HG03039 (cell line): ENCODE measurements around the gene RNFT2.
"Not testable (repeated sequence)": the region's sequence is repeated elsewhere in the genome, so short reads cannot be mapped to it uniquely, and the experiment has no call there.

Source experiments
- ATAC-seq: cut with Tn5 transposase; IDR thresholded peaks from one replicate; pipeline ENCODE4 v1.9.1; 2021; ENCODE audit warnings: mild to moderate bottlenecking, moderate library complexity; ENCODE audit not compliant: unreplicated experiment

RNFT2 gene

GRCh38 chr12:116742787-116743186 lies 4.7 kb downstream of the RNFT2 start:
- not testable (repeated sequence) for ATAC-seq

- ATAC-seq = no peak
Observed at GRCh38 chr12:116744766-116745165, 6.7 kb downstream of the RNFT2 start.

GRCh38 chr12:116745554-116745953 lies 7.4 kb downstream of the RNFT2 start:
- no peak for ATAC-seq

- ATAC-seq = no peak
Observed at GRCh38 chr12:116749884-116750283, 11.8 kb downstream of the RNFT2 start.

GRCh38 chr12:116750298-116750697 lies 12.2 kb downstream of the RNFT2 start:
- ATAC-seq = no peak

- ATAC-seq = not testable (repeated sequence)
Observed at GRCh38 chr12:116754097-116754496, 16.0 kb downstream of the RNFT2 start.

GRCh38 chr12:116754783-116755182 lies 16.7 kb downstream of the RNFT2 start:
- ATAC-seq = not testable (repeated sequence)

- no peak for ATAC-seq
Observed at GRCh38 chr12:116759783-116760621, 21.9 kb downstream of the RNFT2 start.

- no peak for ATAC-seq
Observed at GRCh38 chr12:116760622-116761020, 22.5 kb downstream of the RNFT2 start.

GRCh38 chr12:116761499-116761898 lies 23.4 kb downstream of the RNFT2 start:
- no peak for ATAC-seq

GRCh38 chr12:116765271-116765670 lies 27.2 kb downstream of the RNFT2 start:
- ATAC-seq = no peak

- ATAC-seq = no peak
Observed at GRCh38 chr12:116766285-116766684, 28.2 kb downstream of the RNFT2 start.

GRCh38 chr12:116766746-116767145 lies 28.6 kb downstream of the RNFT2 start:
- no peak for ATAC-seq

GRCh38 chr12:116771651-116772050 lies 33.5 kb downstream of the RNFT2 start:
- ATAC-seq = no peak

GRCh38 chr12:116773276-116773731 lies 35.2 kb downstream of the RNFT2 start:
- no peak for ATAC-seq

GRCh38 chr12:116774020-116774419 lies 35.9 kb downstream of the RNFT2 start:
- no peak for ATAC-seq

GRCh38 chr12:116777245-116777644 lies 39.1 kb downstream of the RNFT2 start:
- ATAC-seq = no peak

GRCh38 chr12:116779597-116779996 lies 41.5 kb downstream of the RNFT2 start:
- ATAC-seq = no peak

- ATAC-seq = no peak
Observed at GRCh38 chr12:116780942-116781341, 42.8 kb downstream of the RNFT2 start.

- no peak for ATAC-seq
Observed at GRCh38 chr12:116783525-116784237, 45.6 kb downstream of the RNFT2 start.

- no peak for ATAC-seq
Observed at GRCh38 chr12:116784238-116784612, 46.1 kb downstream of the RNFT2 start.

- ATAC-seq = not testable (repeated sequence)
Observed at GRCh38 chr12:116789562-116789961, 51.4 kb downstream of the RNFT2 start.
